GM12873 (cell line): ENCODE results near the gene TRIP12.

Source experiments
- TF ChIP-seq, protein P1 (sequence below): IDR thresholded peaks from 2 replicates; pipeline ENCODE4 v1.5.1; 2012; ENCODE audit warnings: low read depth, mild to moderate bottlenecking, moderate library complexity, low read length, control low read depth; ENCODE audit not compliant: insufficient read depth; ENCODE audit errors: missing control alignments

TRIP12 gene

DNA sequence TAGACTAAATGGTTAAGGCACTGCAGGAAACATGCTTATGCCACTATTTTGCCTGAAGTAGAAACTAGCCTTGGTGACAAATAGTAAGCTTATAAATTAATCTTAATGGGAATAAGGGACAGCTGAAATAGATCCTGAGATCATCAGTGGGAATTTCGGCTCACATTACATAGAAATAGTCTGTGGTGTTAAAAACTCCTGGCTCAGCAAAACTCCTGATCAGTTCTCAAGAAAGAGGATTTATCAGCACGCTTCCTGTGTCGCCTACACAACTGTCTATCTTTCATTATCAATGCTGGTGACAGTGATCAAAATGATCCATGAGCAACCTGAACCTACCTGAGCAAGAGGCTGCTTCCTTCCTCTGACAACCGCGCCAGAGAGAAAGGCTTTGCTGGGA lies 190.4 kb downstream of the TRIP12 start:
- TF ChIP-seq, protein P1, sequence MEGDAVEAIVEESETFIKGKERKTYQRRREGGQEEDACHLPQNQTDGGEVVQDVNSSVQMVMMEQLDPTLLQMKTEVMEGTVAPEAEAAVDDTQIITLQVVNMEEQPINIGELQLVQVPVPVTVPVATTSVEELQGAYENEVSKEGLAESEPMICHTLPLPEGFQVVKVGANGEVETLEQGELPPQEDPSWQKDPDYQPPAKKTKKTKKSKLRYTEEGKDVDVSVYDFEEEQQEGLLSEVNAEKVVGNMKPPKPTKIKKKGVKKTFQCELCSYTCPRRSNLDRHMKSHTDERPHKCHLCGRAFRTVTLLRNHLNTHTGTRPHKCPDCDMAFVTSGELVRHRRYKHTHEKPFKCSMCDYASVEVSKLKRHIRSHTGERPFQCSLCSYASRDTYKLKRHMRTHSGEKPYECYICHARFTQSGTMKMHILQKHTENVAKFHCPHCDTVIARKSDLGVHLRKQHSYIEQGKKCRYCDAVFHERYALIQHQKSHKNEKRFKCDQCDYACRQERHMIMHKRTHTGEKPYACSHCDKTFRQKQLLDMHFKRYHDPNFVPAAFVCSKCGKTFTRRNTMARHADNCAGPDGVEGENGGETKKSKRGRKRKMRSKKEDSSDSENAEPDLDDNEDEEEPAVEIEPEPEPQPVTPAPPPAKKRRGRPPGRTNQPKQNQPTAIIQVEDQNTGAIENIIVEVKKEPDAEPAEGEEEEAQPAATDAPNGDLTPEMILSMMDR: no peak

DNA sequence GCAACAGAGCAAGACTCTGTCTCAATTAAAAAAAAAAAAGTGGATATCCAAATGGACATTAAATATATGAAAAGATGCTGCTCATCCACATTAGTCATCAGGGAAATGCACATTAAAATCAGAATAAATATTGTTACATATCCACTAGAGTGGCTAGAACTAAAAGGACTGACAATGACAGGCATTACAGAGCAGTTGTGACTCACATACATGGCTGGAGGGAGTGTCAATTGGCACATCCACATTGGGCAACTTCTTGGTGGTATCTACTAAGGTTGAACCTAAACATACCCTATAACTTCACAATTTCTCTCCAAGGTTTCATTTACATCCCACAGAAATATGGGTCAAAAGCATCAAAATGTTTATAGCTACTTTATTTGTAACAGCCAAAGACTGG lies 193.4 kb downstream of the TRIP12 start:
- TF ChIP-seq, protein P1: no peak

DNA sequence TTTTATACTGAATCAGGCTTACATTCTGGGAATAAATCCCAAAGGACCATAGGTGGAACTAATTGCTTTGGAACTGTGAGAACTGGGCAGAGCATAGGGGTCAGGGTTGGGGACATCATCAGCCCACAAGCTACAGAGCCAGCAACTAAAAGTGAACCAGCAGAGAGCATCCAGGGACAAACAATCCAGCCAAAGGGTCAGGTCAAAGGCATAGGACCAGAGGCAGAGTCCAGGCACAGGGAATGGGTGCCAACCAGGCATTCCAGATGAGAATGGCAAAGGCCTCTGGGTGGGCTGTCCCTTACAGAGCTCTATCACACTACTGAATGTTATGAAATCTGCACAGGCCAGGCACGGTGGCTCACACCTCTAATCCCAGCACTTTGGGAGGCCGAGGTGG lies 195.2 kb downstream of the TRIP12 start:
- TF ChIP-seq, protein P1: no peak

DNA sequence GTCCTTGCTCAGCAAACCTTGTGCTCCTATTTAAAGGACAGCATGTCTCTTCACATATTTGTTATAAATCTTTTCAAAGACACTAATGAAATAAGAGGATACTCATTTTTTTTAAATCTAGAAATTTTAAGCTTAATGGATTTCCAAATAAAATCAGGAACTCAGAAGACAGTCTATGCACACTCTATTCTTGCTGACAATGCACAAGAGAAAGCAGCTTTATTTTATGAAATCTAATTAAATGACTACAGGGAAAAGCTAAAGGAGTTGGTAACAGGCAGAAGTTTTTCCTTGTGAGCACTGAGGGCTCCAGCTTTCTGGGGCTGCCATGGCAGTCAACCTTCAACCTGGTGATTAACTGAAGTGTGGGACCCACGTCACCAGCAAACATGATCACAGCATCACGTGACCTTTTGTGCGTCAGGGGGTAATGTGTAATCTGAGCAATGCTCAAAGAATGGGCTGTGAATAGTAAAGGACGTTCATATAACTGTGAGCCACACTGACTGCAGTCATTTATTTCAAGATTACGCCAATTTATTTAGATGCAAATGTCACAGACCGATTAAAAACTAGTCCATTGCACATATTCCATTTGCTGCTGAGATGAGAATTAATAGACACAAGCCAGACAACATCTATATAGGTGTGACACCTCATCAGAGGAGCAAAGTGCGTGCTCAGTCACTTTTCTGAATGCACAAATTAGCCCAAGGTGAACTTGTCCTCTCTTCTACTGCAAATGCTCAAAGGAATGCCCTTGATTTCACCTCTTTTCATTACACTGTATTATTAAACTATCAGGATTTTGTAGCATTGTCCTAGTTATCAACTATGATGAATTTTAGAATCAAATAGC lies 195.9 kb downstream of the TRIP12 start:
- TF ChIP-seq, protein P1: no peak

DNA sequence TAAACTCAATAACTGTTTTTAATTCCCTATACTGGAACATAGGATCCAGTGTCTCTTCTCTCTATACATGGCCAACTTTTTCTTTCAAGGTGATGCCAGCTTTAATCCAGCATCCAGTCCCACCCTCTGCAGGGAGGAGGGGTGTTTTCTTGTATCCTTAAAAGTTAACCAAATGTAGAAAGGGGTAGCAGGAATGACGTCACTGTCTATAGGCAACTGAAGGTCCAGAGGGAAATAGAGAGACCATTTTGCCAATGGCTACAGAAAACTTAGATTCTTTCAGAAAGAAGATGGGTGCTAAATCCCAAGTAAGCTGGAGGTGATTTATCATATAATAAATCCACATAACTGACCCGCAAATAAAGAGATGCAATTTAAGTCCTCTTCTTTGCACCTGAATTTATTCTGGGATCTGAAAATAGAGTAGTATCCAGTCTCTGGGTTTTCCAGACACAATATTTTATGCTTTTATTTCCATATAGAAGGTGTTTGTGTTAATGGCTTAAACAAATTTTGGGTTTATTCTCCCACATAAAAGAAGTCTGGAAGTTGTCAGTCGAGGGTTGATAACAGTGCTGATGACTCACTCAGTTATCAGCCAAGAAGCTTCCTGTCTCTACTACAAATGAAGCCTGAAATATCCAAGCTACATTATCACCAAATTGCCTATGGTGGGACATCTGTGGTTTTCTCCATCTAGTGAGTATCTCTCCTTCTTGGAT lies 201.7 kb downstream of the TRIP12 start:
- TF ChIP-seq, protein P1: no peak

DNA sequence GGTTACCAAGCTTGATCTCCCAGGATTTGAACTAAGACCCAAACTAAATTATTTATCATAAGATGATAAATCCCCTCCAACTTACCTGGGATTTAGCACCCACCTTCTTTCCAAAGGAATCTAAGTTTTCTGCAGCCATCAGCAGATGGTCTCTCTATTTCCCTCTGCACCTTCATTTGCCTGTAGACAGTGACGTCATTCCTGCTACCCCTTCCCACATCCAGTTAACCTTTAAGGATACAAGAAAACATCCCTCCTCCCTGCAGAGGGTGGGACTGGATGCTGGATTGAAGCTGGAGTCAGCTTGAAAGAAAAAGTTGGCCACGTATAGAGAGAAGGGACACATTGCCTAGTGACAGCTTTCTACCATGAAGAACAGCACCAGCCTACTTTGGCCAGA lies 203.8 kb downstream of the TRIP12 start:
- TF ChIP-seq, protein P1: no peak

DNA sequence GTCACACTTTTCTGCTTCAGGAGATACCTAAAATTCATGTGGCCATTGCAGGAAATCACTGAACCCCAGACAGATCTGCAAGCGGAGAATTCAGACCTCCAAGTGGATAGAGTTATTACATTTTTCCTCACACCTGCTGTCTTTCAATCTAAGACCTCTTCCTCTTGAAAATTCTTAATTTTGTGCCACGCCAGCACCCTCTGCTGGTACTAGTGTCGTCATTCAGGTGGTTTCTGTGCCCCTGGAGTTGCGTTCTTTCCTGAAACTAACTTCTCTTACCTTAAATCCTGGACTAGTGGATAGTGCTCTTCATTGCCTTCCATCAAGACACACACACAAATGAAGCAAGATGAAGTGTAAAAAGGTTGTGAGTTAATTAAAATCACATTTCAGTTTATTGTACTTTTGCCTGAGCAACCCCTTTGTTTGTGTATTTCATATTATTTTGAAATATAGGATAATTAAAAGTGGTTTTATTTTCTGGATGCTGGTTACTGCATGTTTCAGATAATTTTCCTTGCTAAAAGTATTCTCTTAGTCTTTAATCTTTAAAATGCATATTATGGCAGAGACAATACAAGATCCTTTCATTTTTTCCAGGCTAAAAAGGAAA lies 205.8 kb downstream of the TRIP12 start:
- TF ChIP-seq, protein P1: peak; percentile 70
